ENCODE results near the gene RBM5. TPM values are rescaled to one million over a fixed set of nuclear protein-coding genes. Genes with fewer than 3 reads are reported as not detected.
A peak's percentile ranks its signal among the peaks of the same experiment; 100 is the strongest.
"Not testable (repeated sequence)": the region's sequence is repeated elsewhere in the genome, so short reads cannot be mapped to it uniquely, and the experiment has no call there.

The RBM5 gene
- total and polyA plus RNA-seq, 8 donors = 117 to 525 (median 415) TPM

GRCh38 chr3:50057756-50058155 lies 31.0 kb upstream of the RBM5 start:
- no peaks in the 10 kb centered on the region for H3K9me3 ChIP-seq
- TF ChIP-seq CTCF (IDR thresholded peaks at IDR 0.05) = no peak
- intact Hi-C loops (cut with DNase I) = no loop called here
- ATAC-seq (no peak), DNase-seq (no peak)
- H3K27ac ChIP-seq = no peak overlapping the region
- H3K36me3 ChIP-seq = peaks cover 6 to 89% of the 10 kb centered on the region in 2 donors
- no peaks in the 10 kb centered on the region for H3K27me3 ChIP-seq
- no peak overlapping the region for H3K4me3 ChIP-seq
- H3K4me1 ChIP-seq = no peaks in the 10 kb centered on the region

- intact Hi-C loops (cut with DNase I) = no loop called here
These were observed 20.6 kb upstream of the RBM5 start for GRCh38 chr3:50068134-50068533.

GRCh38 chr3:50078091-50078490 lies 10.6 kb upstream of the RBM5 start:
- DNase-seq (no peak), ATAC-seq (no peak)
- H3K27me3 ChIP-seq = no peaks in the 10 kb centered on the region
- no peak overlapping the region for H3K27ac ChIP-seq
- H3K4me1 ChIP-seq = peaks cover 0 to 31% of the 10 kb centered on the region in 2 donors
- H3K36me3 ChIP-seq = peaks cover 0 to 51% of the 10 kb centered on the region in 2 donors
- no peak for TF ChIP-seq CTCF (IDR thresholded peaks at IDR 0.05)
- H3K4me3 ChIP-seq = no peak overlapping the region
- intact Hi-C loops (cut with DNase I) = no loop called here
- H3K9me3 ChIP-seq = no peaks in the 10 kb centered on the region

More at GRCh38 chr3:50068134-50068533, 20.6 kb upstream of the RBM5 start:
- Histone ChIP-seq H3K36me3 (peaks cover 0 to 100% of the 10 kb centered on the region in 2 donors), H3K4me3 (no peak overlapping the region), H3K4me1 (no peaks in the 10 kb centered on the region), H3K27me3 (no peaks in the 10 kb centered on the region), H3K27ac (no peak overlapping the region), H3K9me3 (no peaks in the 10 kb centered on the region)
- TF ChIP-seq CTCF (IDR thresholded peaks at IDR 0.05) = no peak
- no peak for DNase-seq
- no peak for ATAC-seq

- Histone ChIP-seq H3K36me3 (peaks cover 0 to 45% of the 10 kb centered on the region in 2 donors), H3K27me3 (no peaks in the 10 kb centered on the region), H3K4me3 (no peak overlapping the region), H3K27ac (no peak overlapping the region), H3K4me1 (peaks cover 0 to 31% of the 10 kb centered on the region in 2 donors), H3K9me3 (no peaks in the 10 kb centered on the region)
- DNase-seq (no peak), ATAC-seq (no peak)
- intact Hi-C loops (cut with DNase I) = no loop called here
- TF ChIP-seq CTCF (IDR thresholded peaks at IDR 0.05) = no peak
These were observed 10.1 kb upstream of the RBM5 start for GRCh38 chr3:50078622-50079021.

GRCh38 chr3:50084951-50085350 lies 3.8 kb upstream of the RBM5 start:
- H3K27ac ChIP-seq; H3K9me3 ChIP-seq; DNase-seq; H3K36me3 ChIP-seq; H3K27me3 ChIP-seq; ATAC-seq; intact Hi-C loops (cut with DNase I); H3K4me3 ChIP-seq: not testable (repeated sequence)
- peaks cover 0 to 17% of the 10 kb centered on the region in 2 donors for H3K4me1 ChIP-seq

GRCh38 chr3:50089609-50089945 lies 858 bp downstream of the RBM5 start:
- ATAC-seq = peak; percentile 24
- no peak for TF ChIP-seq CTCF (IDR thresholded peaks at IDR 0.05)
- peak overlapping the region; percentile 88 to 94 for H3K27ac ChIP-seq
- intact Hi-C loops (cut with DNase I) = no loop called here
- H3K4me1 ChIP-seq = peaks cover 7 to 27% of the 10 kb centered on the region in 2 donors
- DNase-seq = peak in 1 of 4 donors; percentile 6
- H3K9me3 ChIP-seq = no peaks in the 10 kb centered on the region
- H3K4me3 ChIP-seq = peak overlapping the region; percentile 93 to 99
- no peaks in the 10 kb centered on the region for H3K27me3 ChIP-seq
- peaks cover 0 to 41% of the 10 kb centered on the region in 2 donors for H3K36me3 ChIP-seq

Measured in left lung (tissue), 10 donors.